HEK293 (cell line): ENCODE measurements around the gene QARS1.

Source experiments
- CTCF ChIA-PET: fragments of 350-600 bp; formaldehyde crosslinking; extraction: SDS; loops from one replicate; lab custom pipeline; 2021; ENCODE audit warnings: antibody characterized with exemption; lab: Yijun Ruan, JAX
- POLR2A ChIA-PET: fragments of 300-600 bp; formaldehyde crosslinking; extraction: SDS; loops from one replicate; lab custom pipeline; 2020; ENCODE audit warnings: antibody characterized with exemption, inconsistent platforms; lab: Yijun Ruan, JAX
- H3K27ac ChIP-seq: fragments of 200-500 bp; sonication (Bioruptor generic); 2 replicates; pipeline ENCODE4 v1.5.1; 2014; ENCODE audit warnings: low read depth, low read length, control low read depth, inconsistent platforms; ENCODE audit errors: extremely low read depth
- H3K36me3 ChIP-seq, 2 experiments: fragments of 200-500 bp in 1 of 2; sonication (Bioruptor generic) in 1 of 2; 1 replicate in 1 of 2; 2 replicates in 1 of 2; pipeline ENCODE4 v1.5.1; 2014 to 2017; ENCODE audit warnings: inconsistent platforms in 2 of 2, low read length in 2 of 2; ENCODE audit not compliant: control insufficient read depth in 2 of 2, insufficient read depth in 1 of 2
- H3K4me1 ChIP-seq: fragments of 200-500 bp; sonication (Bioruptor generic); 2 replicates; pipeline ENCODE4 v1.5.1; 2014; ENCODE audit warnings: mild to moderate bottlenecking, low read length, inconsistent platforms; ENCODE audit not compliant: control insufficient read depth, insufficient read depth
- H3K4me3 ChIP-seq: 2 replicates; pipeline ENCODE4 v1.5.1; 2011; ENCODE audit warnings: low read depth, mild to moderate bottlenecking, control low read depth, low read length, moderate library complexity
- H3K9me3 ChIP-seq: fragments of 200-500 bp; sonication (Bioruptor generic); 2 replicates; pipeline ENCODE4 v1.5.1; 2014; ENCODE audit warnings: low read depth, low read length, inconsistent platforms; ENCODE audit not compliant: control insufficient read depth, insufficient read depth
- AEBP2 ChIP-seq: fragments of 450-650 bp; formaldehyde crosslinking; IDR thresholded peaks from 2 replicates; pipeline ENCODE4 v1.5.1; 2016; ENCODE audit warnings: missing biosample characterization, missing genetic modification characterization, borderline replicate concordance
- KLF8 ChIP-seq: fragments of 450-650 bp; formaldehyde crosslinking; IDR thresholded peaks from 2 replicates; pipeline ENCODE4 v1.5.1; 2016; ENCODE audit warnings: missing biosample characterization, missing genetic modification characterization
- PRDM1 ChIP-seq: fragments of 450-650 bp; formaldehyde crosslinking; IDR thresholded peaks from 2 replicates; pipeline ENCODE4; 2016; ENCODE audit warnings: missing biosample characterization, missing genetic modification characterization
- WT1 ChIP-seq: fragments of 450-650 bp; formaldehyde crosslinking; IDR thresholded peaks from 2 replicates; pipeline ENCODE4 v1.5.1; 2016; ENCODE audit warnings: missing biosample characterization, missing genetic modification characterization
- ZBTB20 ChIP-seq: fragments of 450-650 bp; formaldehyde crosslinking; IDR thresholded peaks from 2 replicates; pipeline ENCODE4 v1.5.1; 2016; ENCODE audit warnings: missing biosample characterization, missing genetic modification characterization
- ZBTB6 ChIP-seq: fragments of 450-650 bp; formaldehyde crosslinking; IDR thresholded peaks from 2 replicates; pipeline ENCODE4 v1.5.1; 2017; ENCODE audit warnings: missing biosample characterization, missing genetic modification characterization
- ZNF391 ChIP-seq: fragments of 450-650 bp; formaldehyde crosslinking; IDR thresholded peaks from 2 replicates; pipeline ENCODE4 v1.5.1; 2016; ENCODE audit warnings: low read depth, missing biosample characterization, missing genetic modification characterization, borderline replicate concordance
- ZNF585B ChIP-seq: fragments of 450-650 bp; formaldehyde crosslinking; IDR thresholded peaks from 2 replicates; pipeline ENCODE4 v1.5.1; 2016; ENCODE audit warnings: missing biosample characterization, missing genetic modification characterization
- ZNF600 ChIP-seq: fragments of 450-650 bp; formaldehyde crosslinking; IDR thresholded peaks from 2 replicates; pipeline ENCODE4 v1.5.1; 2016; ENCODE audit warnings: missing biosample characterization, missing genetic modification characterization
- ZSCAN16 ChIP-seq: fragments of 450-650 bp; formaldehyde crosslinking; IDR thresholded peaks from 2 replicates; pipeline ENCODE4 v1.5.1; 2016; ENCODE audit warnings: missing biosample characterization, missing genetic modification characterization
- TF ChIP-seq, protein P1 (sequence below): fragments of 450-650 bp; formaldehyde crosslinking; IDR thresholded peaks from 2 replicates; pipeline ENCODE4 v1.5.1; 2016; ENCODE audit warnings: missing biosample characterization, missing genetic modification characterization
- TF ChIP-seq, protein P2 (sequence below): fragments of 450-650 bp; formaldehyde crosslinking; IDR thresholded peaks from 2 replicates; pipeline ENCODE4 v1.5.1; 2016; ENCODE audit warnings: missing biosample characterization, missing genetic modification characterization

The QARS1 gene

GRCh38 chr3:49124203-49124602, 19.6 kb upstream of the QARS1 start:
- H3K4me1 ChIP-seq, result peaks cover 6% of the 10 kb centered on the region; the same call in 1 of the 2 replicates
- peaks cover 0 to 67% of the 10 kb centered on the region in 2 experiments; a peak in 2 of 3 replicates for H3K36me3 ChIP-seq
- ChIA-PET CTCF (no interaction called here), POLR2A (no interaction called here)
- H3K9me3 ChIP-seq, result no peaks in the 10 kb centered on the region
- no peak overlapping the region for H3K4me3 ChIP-seq
- no peak overlapping the region for H3K27ac ChIP-seq
- no peak for TF ChIP-seq KLF8 (tag by site-specific recombination)
- TF ChIP-seq, protein P1, sequence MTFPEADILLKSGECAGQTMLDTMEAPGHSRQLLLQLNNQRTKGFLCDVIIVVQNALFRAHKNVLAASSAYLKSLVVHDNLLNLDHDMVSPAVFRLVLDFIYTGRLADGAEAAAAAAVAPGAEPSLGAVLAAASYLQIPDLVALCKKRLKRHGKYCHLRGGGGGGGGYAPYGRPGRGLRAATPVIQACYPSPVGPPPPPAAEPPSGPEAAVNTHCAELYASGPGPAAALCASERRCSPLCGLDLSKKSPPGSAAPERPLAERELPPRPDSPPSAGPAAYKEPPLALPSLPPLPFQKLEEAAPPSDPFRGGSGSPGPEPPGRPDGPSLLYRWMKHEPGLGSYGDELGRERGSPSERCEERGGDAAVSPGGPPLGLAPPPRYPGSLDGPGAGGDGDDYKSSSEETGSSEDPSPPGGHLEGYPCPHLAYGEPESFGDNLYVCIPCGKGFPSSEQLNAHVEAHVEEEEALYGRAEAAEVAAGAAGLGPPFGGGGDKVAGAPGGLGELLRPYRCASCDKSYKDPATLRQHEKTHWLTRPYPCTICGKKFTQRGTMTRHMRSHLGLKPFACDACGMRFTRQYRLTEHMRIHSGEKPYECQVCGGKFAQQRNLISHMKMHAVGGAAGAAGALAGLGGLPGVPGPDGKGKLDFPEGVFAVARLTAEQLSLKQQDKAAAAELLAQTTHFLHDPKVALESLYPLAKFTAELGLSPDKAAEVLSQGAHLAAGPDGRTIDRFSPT (tag by site-specific recombination), result 0 out of 2 replicates have a peak, but pooled peaks have one; percentile 26

GRCh38 chr3:49123687-49124086, 19.1 kb upstream of the QARS1 start:
- POLR2A ChIA-PET, result no interaction called here
- peaks cover under 1 to 67% of the 10 kb centered on the region in 2 experiments; a peak in 2 of 3 replicates for H3K36me3 ChIP-seq
- no peaks in the 10 kb centered on the region for H3K9me3 ChIP-seq
- H3K4me1 ChIP-seq, result peaks cover 6% of the 10 kb centered on the region; the same call in 1 of the 2 replicates
- no peak for TF ChIP-seq WT1 (tag by site-specific recombination)
- no peak for TF ChIP-seq ZNF585B (tag by site-specific recombination)
- TF ChIP-seq AEBP2 (tag by site-specific recombination), result no peak
- TF ChIP-seq ZBTB20 (tag by site-specific recombination), result no peak
- TF ChIP-seq ZSCAN16 (tag by site-specific recombination), result no peak
- TF ChIP-seq PRDM1, result no peak
- no peak for TF ChIP-seq ZBTB6 (tag by site-specific recombination)
- TF ChIP-seq ZNF391 (tag by site-specific recombination), result no peak
- no peak overlapping the region for H3K4me3 ChIP-seq
- CTCF ChIA-PET, result no interaction called here
- no peak overlapping the region for H3K27ac ChIP-seq

DNA sequence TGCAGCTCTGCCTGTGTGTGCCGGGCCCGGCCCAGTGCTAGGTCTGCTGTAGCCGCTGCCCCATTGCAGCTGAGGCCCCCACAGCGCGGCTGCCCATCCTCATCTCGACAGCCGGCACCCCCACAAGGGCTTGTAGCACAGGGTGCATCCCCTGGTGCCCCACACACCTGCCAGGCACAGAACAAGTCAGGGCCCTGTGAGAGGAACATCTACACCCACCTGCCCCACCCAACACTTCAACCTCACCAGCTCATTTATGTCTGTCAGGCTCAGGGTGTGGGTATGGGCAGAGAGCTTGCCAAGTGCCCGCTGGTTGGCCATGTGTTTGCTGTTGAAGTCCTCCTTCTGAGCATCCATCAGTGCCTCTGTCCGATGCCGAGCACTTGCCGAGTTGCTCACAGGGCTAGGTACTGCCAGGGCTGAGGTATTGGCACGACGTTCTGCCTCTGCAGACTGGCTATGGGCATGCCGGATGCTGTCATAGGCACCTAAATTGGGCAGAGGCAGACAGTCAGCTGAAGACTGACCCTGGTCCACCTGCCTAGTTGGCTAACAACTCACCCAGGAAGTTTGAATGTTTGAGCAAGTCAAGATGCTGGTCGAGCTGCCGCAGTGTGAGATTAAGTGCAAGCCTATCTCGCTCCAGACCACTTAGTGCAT, 18.5 kb upstream of the QARS1 start:
- peaks cover 7 to 67% of the 10 kb centered on the region in 2 experiments; a peak in 2 of 3 replicates for H3K36me3 ChIP-seq
- ChIA-PET POLR2A (no interaction called here), CTCF (no interaction called here)
- H3K27ac ChIP-seq, result no peak overlapping the region
- peaks cover 6% of the 10 kb centered on the region; the same call in 1 of the 2 replicates for H3K4me1 ChIP-seq
- TF ChIP-seq, protein P2, sequence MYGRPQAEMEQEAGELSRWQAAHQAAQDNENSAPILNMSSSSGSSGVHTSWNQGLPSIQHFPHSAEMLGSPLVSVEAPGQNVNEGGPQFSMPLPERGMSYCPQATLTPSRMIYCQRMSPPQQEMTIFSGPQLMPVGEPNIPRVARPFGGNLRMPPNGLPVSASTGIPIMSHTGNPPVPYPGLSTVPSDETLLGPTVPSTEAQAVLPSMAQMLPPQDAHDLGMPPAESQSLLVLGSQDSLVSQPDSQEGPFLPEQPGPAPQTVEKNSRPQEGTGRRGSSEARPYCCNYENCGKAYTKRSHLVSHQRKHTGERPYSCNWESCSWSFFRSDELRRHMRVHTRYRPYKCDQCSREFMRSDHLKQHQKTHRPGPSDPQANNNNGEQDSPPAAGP, result no peak
- TF ChIP-seq ZNF600 (tag by site-specific recombination), result peak; percentile 43
- H3K4me3 ChIP-seq, result no peak overlapping the region
- no peaks in the 10 kb centered on the region for H3K9me3 ChIP-seq
